Mesenchymal stem cell (in vitro differentiated cells and primary cell): ENCODE measurements around the gene SCUBE1.

Experiments used
- DNase-seq: peaks from one replicate; pipeline ENCODE4 v3.0.0-alpha.2; 2013
- H2AFZ ChIP-seq: one replicate; pipeline ENCODE4 v1.6.1; 2013; ENCODE audit warnings: low read depth, mild to moderate bottlenecking, control low read depth, inconsistent platforms, low read length, moderate library complexity
- H2AK5ac ChIP-seq: 2 replicates; pipeline ENCODE4 v1.6.1; 2013; ENCODE audit warnings: low read length, moderate library complexity, mild to moderate bottlenecking, inconsistent platforms; ENCODE audit not compliant: severe bottlenecking
- H2BK120ac ChIP-seq: one replicate; pipeline ENCODE4 v1.6.1; 2013; ENCODE audit warnings: low read depth, mild to moderate bottlenecking, inconsistent platforms, low read length, moderate library complexity
- H2BK12ac ChIP-seq, 2 experiments: one replicate each; pipeline ENCODE4 v1.6.1; 2013; ENCODE audit warnings: inconsistent platforms in 2 of 2, low read length in 2 of 2, mild to moderate bottlenecking in 2 of 2, moderate library complexity in 2 of 2, control low read depth in 1 of 2
- H2BK15ac ChIP-seq: one replicate; pipeline ENCODE4 v1.6.1; 2013; ENCODE audit warnings: mild to moderate bottlenecking, low read depth, inconsistent platforms; ENCODE audit not compliant: poor library complexity, severe bottlenecking
- H2BK5ac ChIP-seq: 2 replicates; pipeline ENCODE4 v1.6.1; 2013; ENCODE audit warnings: low read depth, mild to moderate bottlenecking, low read length, control low read depth, inconsistent platforms; ENCODE audit not compliant: poor library complexity, severe bottlenecking
- H3K14ac ChIP-seq, 2 experiments: one replicate each; pipeline ENCODE4 v1.6.1; 2013; ENCODE audit warnings: inconsistent platforms in 2 of 2, low read length in 2 of 2, control low read depth in 1 of 2, mild to moderate bottlenecking in 1 of 2, moderate library complexity in 1 of 2
- H3K18ac ChIP-seq, 2 experiments: one replicate each; pipeline ENCODE4 v1.6.1; 2013; ENCODE audit warnings: inconsistent platforms in 2 of 2, low read length in 2 of 2, control low read depth in 1 of 2, low read depth in 1 of 2, mild to moderate bottlenecking in 1 of 2
- H3K23ac ChIP-seq, 2 experiments: one replicate each; pipeline ENCODE4 v1.6.1; 2013; ENCODE audit warnings: inconsistent platforms in 2 of 2, low read length in 2 of 2, mild to moderate bottlenecking in 2 of 2, moderate library complexity in 2 of 2, control low read depth in 1 of 2
- H3K27ac ChIP-seq: 2 replicates; pipeline ENCODE4 v1.5.1; 2013; ENCODE audit warnings: mild to moderate bottlenecking, moderate library complexity, low read length, control low read depth, inconsistent platforms; ENCODE audit not compliant: poor library complexity, severe bottlenecking
- H3K27me3 ChIP-seq, 2 experiments: 2 replicates each; pipeline versions ENCODE4 v1.6.1 to v1.7.0; 2013; ENCODE audit warnings: low read length in 2 of 2, mild to moderate bottlenecking in 2 of 2, moderate library complexity in 2 of 2, control low read depth in 1 of 2, inconsistent platforms in 1 of 2; ENCODE audit not compliant: control insufficient read depth in 1 of 2, insufficient read depth in 1 of 2
- H3K36me3 ChIP-seq, 2 experiments: 2 replicates each; pipeline versions ENCODE4 v1.6.1 to v1.7.0; 2013; ENCODE audit warnings: low read length in 2 of 2, control low read depth in 1 of 2, inconsistent platforms in 1 of 2, low read depth in 1 of 2, mild to moderate bottlenecking in 1 of 2; ENCODE audit not compliant: insufficient read depth in 2 of 2, control insufficient read depth in 1 of 2
- H3K4ac ChIP-seq, 2 experiments: one replicate each; pipeline ENCODE4 v1.6.1; 2013; ENCODE audit warnings: inconsistent platforms in 2 of 2, low read length in 2 of 2, mild to moderate bottlenecking in 2 of 2, moderate library complexity in 2 of 2, control low read depth in 1 of 2, low read depth in 1 of 2
- H3K4me1 ChIP-seq: 2 replicates; pipeline ENCODE4 v1.6.1; 2013; ENCODE audit warnings: low read depth, low read length, control low read depth; ENCODE audit not compliant: control insufficient read depth, insufficient read depth
- H3K4me2 ChIP-seq: 2 replicates; pipeline ENCODE4 v1.6.1; 2013; ENCODE audit warnings: low read length, mild to moderate bottlenecking, inconsistent platforms; ENCODE audit not compliant: poor library complexity, severe bottlenecking
- H3K4me3 ChIP-seq, 2 experiments: 2 replicates each; pipeline versions ENCODE4 v1.5.1 to v1.7.0; 2013; ENCODE audit warnings: low read length in 2 of 2, mild to moderate bottlenecking in 2 of 2, control low read depth in 1 of 2, low read depth in 1 of 2; ENCODE audit not compliant: insufficient read depth in 1 of 2
- H3K79me1 ChIP-seq: replicated peaks from 2 replicates; pipeline ENCODE4 v1.6.1; 2013; ENCODE audit warnings: mild to moderate bottlenecking, control low read depth, low read length, inconsistent platforms; ENCODE audit not compliant: poor library complexity, severe bottlenecking
- H3K9ac ChIP-seq: 2 replicates; pipeline ENCODE4 v1.7.0; 2013; ENCODE audit warnings: mild to moderate bottlenecking, low read length, moderate library complexity
- H3K9me3 ChIP-seq: 2 replicates; pipeline ENCODE4 v1.7.0; 2013; ENCODE audit warnings: mild to moderate bottlenecking, low read length; ENCODE audit not compliant: control insufficient read depth
- H4K8ac ChIP-seq: one replicate; pipeline ENCODE4 v1.6.1; 2013; ENCODE audit warnings: inconsistent platforms, mild to moderate bottlenecking, low read length, moderate library complexity
- H4K91ac ChIP-seq: one replicate; pipeline ENCODE4 v1.6.1; 2013; ENCODE audit warnings: mild to moderate bottlenecking, low read length, inconsistent platforms
- WGBS: methylation state at CpG from one replicate; pipeline ENCODE4 v1.1.7; 2013; ENCODE audit warnings: mixed read lengths; 5-methylcytosine and 5-hydroxymethylcytosine counted together

Gene SCUBE1

GRCh38 chr22:43247546-43248260 is 95.5 kb downstream of the SCUBE1 start:
- H3K4me3 ChIP-seq, result no peak overlapping the region
- H3K4me1 ChIP-seq, result no peaks in the 10 kb centered on the region
- H2BK12ac ChIP-seq, result no peak overlapping the region
- H2BK5ac ChIP-seq, result no peak overlapping the region
- H3K23ac ChIP-seq, result no peak overlapping the region
- H2AK5ac ChIP-seq, result no peak overlapping the region
- no peaks in the 10 kb centered on the region for H3K9me3 ChIP-seq
- H3K4me2 ChIP-seq, result no peak overlapping the region
- no peaks in the 10 kb centered on the region for H3K79me1 ChIP-seq
- H4K8ac ChIP-seq, result no peak overlapping the region
- H3K9ac ChIP-seq, result no peak overlapping the region
- no peak overlapping the region for H2AFZ ChIP-seq
- no peak overlapping the region for H4K91ac ChIP-seq
- peak overlapping the region; percentile 37 for H2BK15ac ChIP-seq
- WGBS, result 74% methylated on average over 10 of the region's 10 CpGs
- no peak overlapping the region for H3K18ac ChIP-seq
- no peak overlapping the region for H3K14ac ChIP-seq
- H3K27me3 ChIP-seq, result peaks cover 29 to 39% of the 10 kb centered on the region in 2 experiments
- no peak overlapping the region for H3K27ac ChIP-seq
- H3K4ac ChIP-seq, result no peak overlapping the region
- no peaks in the 10 kb centered on the region for H3K36me3 ChIP-seq
- no peak for DNase-seq
- H2BK120ac ChIP-seq, result no peak overlapping the region

DNA sequence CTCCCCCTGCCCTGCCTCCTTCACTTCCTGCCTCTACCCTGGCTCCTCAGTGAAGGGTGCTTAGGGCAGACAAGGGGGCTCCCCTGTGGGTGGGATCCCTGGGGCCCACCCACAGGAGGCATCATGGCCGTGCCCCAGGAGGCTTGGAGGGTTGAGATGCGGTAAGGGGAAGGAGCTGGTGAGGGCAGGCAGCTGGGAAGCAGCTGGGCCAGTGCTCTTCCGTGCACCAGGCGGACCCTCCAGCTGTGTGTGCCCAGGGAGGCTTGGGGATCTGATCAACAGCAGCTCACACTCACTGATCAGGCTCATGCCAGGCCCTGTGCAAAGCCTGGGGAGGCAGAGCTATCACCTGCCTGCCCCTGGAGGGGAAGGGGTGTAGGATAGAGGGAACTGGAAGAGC is 97.0 kb downstream of the SCUBE1 start:
- Histone ChIP-seq H4K91ac (no peak overlapping the region), H3K14ac (no peak overlapping the region), H2BK120ac (no peak overlapping the region), H3K4ac (no peak overlapping the region), H3K4me3 (no peak overlapping the region), H3K23ac (no peak overlapping the region), H3K9ac (no peak overlapping the region), H2BK15ac (no peak overlapping the region), H3K79me1 (no peaks in the 10 kb centered on the region), H2AK5ac (no peak overlapping the region), H3K4me1 (no peaks in the 10 kb centered on the region), H3K9me3 (no peaks in the 10 kb centered on the region), H2BK5ac (no peak overlapping the region), H3K4me2 (no peak overlapping the region), H2AFZ (no peak overlapping the region), H3K27me3 (peaks cover 21 to 26% of the 10 kb centered on the region in 2 experiments), H3K18ac (no peak overlapping the region), H3K36me3 (no peaks in the 10 kb centered on the region), H3K27ac (no peak overlapping the region), H2BK12ac (no peak overlapping the region), H4K8ac (no peak overlapping the region)
- 62% methylated on average over 4 of the region's 4 CpGs for WGBS
- DNase-seq, result no peak

- no peak overlapping the region for H2BK5ac ChIP-seq
- H4K91ac ChIP-seq, result no peak overlapping the region
- no peak overlapping the region for H2BK15ac ChIP-seq
Measured at GRCh38 chr22:43245717-43246116, 97.5 kb downstream of the SCUBE1 start.

GRCh38 chr22:43244803-43245527 is 98.2 kb downstream of the SCUBE1 start:
- Histone ChIP-seq H3K9me3 (no peaks in the 10 kb centered on the region), H3K4me1 (no peaks in the 10 kb centered on the region), H2BK15ac (no peak overlapping the region), H4K8ac (no peak overlapping the region), H3K23ac (no peak overlapping the region), H3K27me3 (peaks cover 25 to 32% of the 10 kb centered on the region in 2 experiments), H2BK5ac (no peak overlapping the region), H4K91ac (no peak overlapping the region), H2AK5ac (no peak overlapping the region), H3K36me3 (no peaks in the 10 kb centered on the region), H2BK12ac (no peak overlapping the region), H3K18ac (no peak overlapping the region), H3K79me1 (no peaks in the 10 kb centered on the region), H3K27ac (no peak overlapping the region), H3K4me2 (no peak overlapping the region), H3K9ac (no peak overlapping the region), H3K4me3 (no peak overlapping the region), H2BK120ac (no peak overlapping the region), H3K4ac (no peak overlapping the region), H2AFZ (no peak overlapping the region), H3K14ac (no peak overlapping the region)
- 81% methylated on average over 24 of the region's 24 CpGs for WGBS
- no peak for DNase-seq

More at GRCh38 chr22:43245717-43246116, 97.5 kb downstream of the SCUBE1 start:
- H3K4ac ChIP-seq, result no peak overlapping the region
- H4K8ac ChIP-seq, result no peak overlapping the region
- H3K79me1 ChIP-seq, result no peaks in the 10 kb centered on the region
- H3K23ac ChIP-seq, result no peak overlapping the region
- no peak overlapping the region for H2AFZ ChIP-seq
- H3K4me3 ChIP-seq, result no peak overlapping the region
- no peak overlapping the region for H2BK120ac ChIP-seq
- DNase-seq, result no peak
- 79% methylated on average over 10 of the region's 10 CpGs for WGBS
- no peak overlapping the region for H2BK12ac ChIP-seq
- H3K27me3 ChIP-seq, result peaks cover 25 to 27% of the 10 kb centered on the region in 2 experiments
- no peaks in the 10 kb centered on the region for H3K9me3 ChIP-seq
- no peak overlapping the region for H3K18ac ChIP-seq
- H3K9ac ChIP-seq, result no peak overlapping the region
- H3K36me3 ChIP-seq, result no peaks in the 10 kb centered on the region
- H3K4me1 ChIP-seq, result no peaks in the 10 kb centered on the region
- no peak overlapping the region for H3K14ac ChIP-seq
- H2AK5ac ChIP-seq, result no peak overlapping the region
- no peak overlapping the region for H3K4me2 ChIP-seq
- H3K27ac ChIP-seq, result no peak overlapping the region
